NCI-H524 (cell line): ENCODE results near the gene RTN4R.

Experiments used
- DNase-seq, 2 experiments: peaks; one replicate each; lab custom pipeline; 2025; lab: John Stamatoyannopoulos, UW

The RTN4R gene

GRCh38 chr22:20214853-20215252 lies 53.3 kb downstream of the RTN4R start:
- DNase-seq, result no peak

GRCh38 chr22:20213833-20214708 lies 54.0 kb downstream of the RTN4R start:
- no peak for DNase-seq

- no peak for DNase-seq
Measured at GRCh38 chr22:20212754-20213699, 55.1 kb downstream of the RTN4R start.

- peak; percentile 49 to 79 for DNase-seq
Measured at GRCh38 chr22:20211997-20212753, 55.9 kb downstream of the RTN4R start.

GRCh38 chr22:20211409-20211996 lies 56.6 kb downstream of the RTN4R start:
- no peak for DNase-seq

- no peak for DNase-seq
Measured at GRCh38 chr22:20210473-20211059, 57.6 kb downstream of the RTN4R start.

GRCh38 chr22:20209761-20210250 lies 58.3 kb downstream of the RTN4R start:
- DNase-seq, result no peak

GRCh38 chr22:20208713-20209310 lies 59.3 kb downstream of the RTN4R start:
- DNase-seq, result no peak

- no peak for DNase-seq
Measured at GRCh38 chr22:20207277-20208025, 60.7 kb downstream of the RTN4R start.

- no peak for DNase-seq
Measured at GRCh38 chr22:20206709-20207215, 61.4 kb downstream of the RTN4R start.

GRCh38 chr22:20205964-20206708 lies 62.0 kb downstream of the RTN4R start:
- no peak for DNase-seq

GRCh38 chr22:20205464-20205963 lies 62.6 kb downstream of the RTN4R start:
- DNase-seq, result no peak

GRCh38 chr22:20204806-20205205 lies 63.3 kb downstream of the RTN4R start:
- DNase-seq, result peak; percentile 37 to 50

- peak; percentile 85 to 86 for DNase-seq
Measured at GRCh38 chr22:20204311-20204710, 63.8 kb downstream of the RTN4R start.

- peak in 1 of 2 experiments; percentile 43 for DNase-seq
Measured at GRCh38 chr22:20203552-20204201, 64.4 kb downstream of the RTN4R start.

- DNase-seq, result no peak
Measured at GRCh38 chr22:20203142-20203551, 65.0 kb downstream of the RTN4R start.

- DNase-seq, result no peak
Measured at GRCh38 chr22:20201837-20202392, 66.2 kb downstream of the RTN4R start.

- no peak for DNase-seq
Measured at GRCh38 chr22:20199906-20200305, 68.2 kb downstream of the RTN4R start.
